Activated CD4-positive, CD25-positive, alpha-beta regulatory T cell treated with anti-CD3 and anti-CD28 coated beads, Interleukin-2, amount 50 U/mL, for 16 hours (primary cell): ENCODE measurements around the gene TDG.
"Not testable (repeated sequence)": the region's sequence is repeated elsewhere in the genome, so short reads cannot be mapped to it uniquely, and the experiment has no call there.

ENCODE experiments used
- DNase-seq: peaks from one replicate; pipeline ENCODE4 v3.0.0-alpha.2; 2020; ENCODE audit warnings: low read depth, low spot score

TDG gene

DNA sequence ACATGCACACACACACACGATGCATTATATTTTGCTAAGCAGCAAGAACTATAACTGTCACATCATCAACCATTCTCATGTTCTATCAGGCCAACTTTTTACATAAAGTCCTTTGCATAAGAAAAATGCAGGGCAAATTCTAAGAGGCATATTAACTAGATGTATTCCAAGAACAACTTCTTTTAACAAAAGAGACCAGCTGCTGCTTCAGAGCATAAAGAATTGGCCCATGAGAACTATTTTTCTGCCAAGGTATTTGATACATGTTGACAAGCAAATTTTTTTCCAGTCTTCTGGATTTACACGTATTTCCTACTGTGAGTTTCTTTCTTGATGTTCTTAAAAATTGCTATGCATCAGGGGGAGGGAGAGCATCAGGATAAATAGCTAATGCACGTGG, 57.1 kb downstream of the TDG start:
- DNase-seq: no peak

DNA sequence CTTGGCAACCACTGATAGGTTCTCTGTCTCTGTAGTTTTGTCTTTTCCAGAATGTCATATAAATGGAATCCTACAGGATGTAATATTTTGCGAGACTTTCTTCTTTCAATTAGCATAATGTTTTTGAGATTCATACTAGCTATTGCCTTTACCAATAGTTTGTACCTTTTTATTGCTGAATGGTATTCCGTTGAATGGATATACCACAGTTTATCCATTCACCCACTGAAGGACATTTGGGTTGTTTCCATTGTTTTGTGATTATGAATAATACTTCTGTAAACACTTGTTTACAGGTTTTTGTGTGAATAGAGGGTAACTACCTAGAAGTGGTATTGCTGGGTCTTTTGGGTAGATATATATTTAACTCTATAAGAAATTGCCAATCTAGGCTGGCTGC, 58.0 kb downstream of the TDG start:
- no peak for DNase-seq

DNA sequence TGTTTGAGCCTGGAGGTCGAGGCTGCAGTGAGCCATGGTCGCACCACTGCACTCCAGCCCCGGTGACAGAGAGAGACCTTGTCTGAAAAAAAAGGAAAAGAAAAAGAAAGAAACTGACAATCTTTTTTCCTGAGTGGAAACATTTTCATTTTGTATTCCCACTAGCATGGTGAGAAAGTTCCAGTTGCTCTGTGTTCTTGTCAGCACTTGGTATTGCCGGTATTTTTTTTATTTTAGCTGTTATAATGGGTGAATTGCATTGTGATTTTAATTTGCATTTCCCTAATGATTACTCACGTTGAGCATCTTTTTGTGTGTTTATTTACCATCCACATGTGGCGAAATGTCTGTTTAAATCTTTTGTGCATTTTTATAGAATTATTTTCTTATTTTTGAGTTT, 58.7 kb downstream of the TDG start:
- DNase-seq: no peak

DNA sequence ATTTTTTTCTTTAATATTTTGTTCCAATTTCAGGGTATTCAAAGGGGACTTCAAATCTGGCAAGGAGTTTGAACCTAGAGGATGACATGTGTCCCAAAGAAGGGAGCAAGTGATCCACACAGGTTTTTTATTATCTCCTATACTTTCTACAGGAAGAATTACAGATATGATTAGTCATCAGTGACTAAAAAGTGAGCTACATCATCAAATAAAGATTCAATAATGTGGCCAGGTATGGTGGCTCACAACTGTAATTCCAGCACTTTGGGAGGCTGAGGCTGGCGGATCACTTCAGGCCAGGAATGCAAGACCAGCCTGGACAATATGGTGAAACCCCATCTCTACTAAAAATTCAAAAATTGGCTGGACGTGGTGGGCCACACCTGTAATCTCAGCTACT, 60.1 kb downstream of the TDG start:
- DNase-seq: no peak

DNA sequence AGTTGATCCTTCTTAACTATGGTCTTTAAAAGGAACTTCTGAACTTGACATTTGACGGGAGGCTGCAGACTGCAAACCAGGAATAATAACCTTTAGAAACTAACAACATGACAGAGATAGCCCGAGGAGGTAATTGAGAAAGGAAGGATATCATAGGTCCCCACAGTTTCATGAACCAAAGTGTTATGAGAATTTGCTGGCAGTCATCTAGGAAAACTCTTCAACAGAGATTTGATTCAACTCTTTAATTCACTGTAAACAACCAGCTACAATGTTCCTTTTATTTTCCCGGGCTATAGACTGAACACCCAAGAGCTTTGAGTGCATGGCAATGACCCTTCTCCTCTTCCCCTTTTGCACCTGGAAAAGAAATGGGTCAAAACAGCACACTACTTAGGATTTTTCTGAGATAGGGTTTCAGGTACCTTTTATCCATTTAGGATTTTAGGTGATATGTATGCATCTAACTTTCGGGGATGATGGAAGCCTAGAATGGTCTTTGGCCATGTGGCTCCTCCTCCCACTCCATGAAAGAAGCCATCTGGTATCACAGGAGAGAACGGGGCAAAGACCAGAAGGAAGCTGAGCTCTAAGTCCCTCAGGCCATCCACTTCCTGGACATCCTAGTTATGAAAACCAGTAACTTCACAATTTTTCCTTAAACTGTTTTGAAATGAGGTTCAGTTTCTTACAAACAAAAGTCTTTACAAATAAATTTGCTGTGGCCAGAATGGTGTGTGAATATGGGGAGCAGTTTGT, 61.3 kb downstream of the TDG start:
- no peak for DNase-seq

DNA sequence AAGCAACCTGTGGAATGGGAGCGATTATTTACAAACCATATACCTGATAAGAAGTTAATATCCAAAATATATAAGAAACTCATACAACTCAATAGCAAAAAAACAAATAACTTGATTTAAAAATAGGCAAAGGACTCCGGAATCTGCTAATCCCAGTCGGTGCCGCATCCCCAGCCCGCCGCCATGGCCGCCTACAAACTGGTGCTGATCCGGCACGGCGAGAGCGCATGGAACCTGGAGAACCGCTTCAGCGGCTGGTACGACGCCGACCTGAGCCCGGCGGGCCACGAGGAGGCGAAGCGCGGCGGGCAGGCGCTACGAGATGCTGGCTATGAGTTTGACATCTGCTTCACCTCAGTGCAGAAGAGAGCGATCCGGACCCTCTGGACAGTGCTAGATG, 64.9 kb downstream of the TDG start:
- DNase-seq: not testable (repeated sequence)

DNA sequence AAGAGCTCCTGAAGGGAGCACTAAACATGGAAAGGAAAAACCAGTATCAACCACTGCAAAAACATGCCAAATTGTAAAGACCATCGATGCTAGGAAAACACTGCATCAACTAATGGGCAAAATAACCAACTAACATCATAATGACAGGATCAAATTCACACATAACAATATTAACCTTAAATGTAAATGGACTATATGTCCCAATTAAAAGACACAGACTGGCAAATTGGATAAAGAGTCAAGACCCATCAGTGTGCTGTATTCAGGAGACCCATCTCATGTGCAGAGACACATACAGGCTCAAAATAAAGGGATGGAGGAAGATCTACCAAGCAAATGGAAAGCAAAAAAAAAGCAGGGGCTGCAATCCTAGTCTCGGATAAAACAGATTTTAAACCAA, 70.5 kb downstream of the TDG start:
- DNase-seq: not testable (repeated sequence)
